ENCODE results near the gene HS6ST3.
"Not testable (repeated sequence)": the region's sequence is repeated elsewhere in the genome, so short reads cannot be mapped to it uniquely, and the experiment has no call there.

Gene HS6ST3

DNA sequence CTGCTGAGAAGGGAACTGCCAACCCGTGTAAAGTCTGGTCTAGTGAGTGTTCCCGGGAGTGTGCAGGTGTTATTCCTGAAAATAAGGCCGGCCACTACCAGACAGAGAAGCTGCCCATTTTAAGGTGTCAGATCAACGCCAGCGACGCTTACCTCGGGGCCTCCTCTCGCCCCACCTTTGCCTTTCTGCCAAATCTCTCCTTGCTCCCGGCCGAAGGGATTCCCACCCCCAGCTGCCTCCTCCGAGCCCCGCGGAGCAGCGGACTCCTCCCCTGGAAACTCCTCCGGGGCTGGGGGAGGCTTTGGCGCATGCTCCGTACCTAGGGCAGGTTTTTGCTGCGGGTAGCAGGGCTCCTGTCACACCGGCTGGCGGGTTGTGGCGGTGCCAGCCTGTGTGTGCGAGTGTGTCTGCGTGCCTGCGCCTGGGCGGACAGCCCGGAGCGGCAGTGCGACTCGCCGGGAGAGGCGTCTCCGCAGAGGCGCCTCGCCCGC is at the start of gene HS6ST3:
HS6ST3 (plus strand) TSS at position 359 of the 491 bp plus-strand sequence.
- no peak for TF ChIP-seq POLR2A (IDR thresholded peaks at IDR 0.05; ENCODE audit: low read length)
- TF ChIP-seq GATA1 (IDR thresholded peaks at IDR 0.05; ENCODE audit: low read depth, low read length), result no peak
- DNase-seq, result peak in 1 of 2 experiments; percentile 27

- DNase-seq, result no peak
- TF ChIP-seq GATA1 (IDR thresholded peaks at IDR 0.05; ENCODE audit: low read depth, low read length) (no peak), POLR2A (IDR thresholded peaks at IDR 0.05; ENCODE audit: low read length) (no peak)
Observed at GRCh38 chr13:96041326-96042110, 48.4 kb upstream of the HS6ST3 start.

- DNase-seq, result no peak
- no peak for TF ChIP-seq POLR2A (IDR thresholded peaks at IDR 0.05; ENCODE audit: low read length)
- no peak for TF ChIP-seq GATA1 (IDR thresholded peaks at IDR 0.05; ENCODE audit: low read depth, low read length)
Observed at GRCh38 chr13:96044238-96044637, 45.7 kb upstream of the HS6ST3 start.

GRCh38 chr13:96046449-96047126 is 43.3 kb upstream of the HS6ST3 start:
- DNase-seq, result not testable (repeated sequence)

DNA sequence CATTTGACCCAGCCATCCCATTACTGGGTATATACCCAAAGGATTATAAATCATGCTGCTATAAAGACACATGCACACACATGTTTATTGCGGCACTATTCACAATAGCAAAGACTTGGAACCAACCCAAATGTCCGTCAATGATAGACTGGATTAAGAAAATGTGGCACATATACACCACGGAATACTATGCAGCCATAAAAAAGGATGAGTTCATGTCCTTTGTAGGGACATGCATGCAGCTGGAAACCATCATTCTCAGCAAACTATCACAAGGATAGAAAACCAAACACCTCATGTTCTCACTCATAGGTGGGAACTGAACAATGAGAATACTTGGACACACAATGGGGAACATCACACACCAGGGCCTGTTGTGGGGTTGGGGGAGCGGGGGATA is 39.0 kb upstream of the HS6ST3 start:
- not testable (repeated sequence) for DNase-seq

DNA sequence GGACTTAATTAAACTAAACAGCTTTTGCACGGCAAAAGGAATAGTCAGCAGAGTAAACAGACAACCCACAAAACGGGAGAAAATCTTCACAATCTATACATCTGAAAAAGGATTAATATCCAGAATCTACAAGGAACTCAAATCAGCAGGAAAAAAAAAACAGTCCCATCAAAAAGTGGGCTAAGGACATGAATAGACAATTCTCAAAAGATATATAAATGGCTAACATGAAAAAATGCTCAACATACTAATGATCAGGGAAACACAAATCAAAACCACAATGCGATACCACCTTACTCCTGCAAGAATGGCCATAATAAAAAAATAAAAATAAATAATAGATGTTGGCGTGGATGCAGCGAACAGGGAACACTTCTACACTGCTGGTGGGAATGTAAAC is 38.4 kb upstream of the HS6ST3 start:
- DNase-seq, result not testable (repeated sequence)

- DNase-seq, result not testable (repeated sequence)
Observed at GRCh38 chr13:96051946-96052345, 38.0 kb upstream of the HS6ST3 start.

DNA sequence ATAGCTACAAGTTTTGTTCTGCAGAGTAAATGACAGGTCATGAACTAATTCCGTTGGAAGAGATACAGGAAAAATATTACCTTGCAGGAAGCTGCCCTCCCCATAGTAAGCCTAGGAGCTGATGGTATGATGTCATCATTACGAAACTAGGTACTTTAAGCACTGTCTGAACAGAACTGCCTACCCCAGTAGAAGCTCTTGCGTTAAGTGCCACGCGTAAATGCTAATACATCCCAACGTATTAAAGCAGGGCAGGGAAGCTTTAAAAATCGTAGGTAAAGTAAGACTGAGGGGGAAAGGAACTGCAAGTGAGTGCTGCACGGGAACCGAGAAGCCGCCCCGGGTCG is 37.3 kb upstream of the HS6ST3 start:
- DNase-seq, result peak; percentile 66 to 80
- TF ChIP-seq GATA1 (IDR thresholded peaks at IDR 0.05; ENCODE audit: low read depth, low read length) (no peak), POLR2A (IDR thresholded peaks at IDR 0.05; ENCODE audit: low read length) (no peak)

DNA sequence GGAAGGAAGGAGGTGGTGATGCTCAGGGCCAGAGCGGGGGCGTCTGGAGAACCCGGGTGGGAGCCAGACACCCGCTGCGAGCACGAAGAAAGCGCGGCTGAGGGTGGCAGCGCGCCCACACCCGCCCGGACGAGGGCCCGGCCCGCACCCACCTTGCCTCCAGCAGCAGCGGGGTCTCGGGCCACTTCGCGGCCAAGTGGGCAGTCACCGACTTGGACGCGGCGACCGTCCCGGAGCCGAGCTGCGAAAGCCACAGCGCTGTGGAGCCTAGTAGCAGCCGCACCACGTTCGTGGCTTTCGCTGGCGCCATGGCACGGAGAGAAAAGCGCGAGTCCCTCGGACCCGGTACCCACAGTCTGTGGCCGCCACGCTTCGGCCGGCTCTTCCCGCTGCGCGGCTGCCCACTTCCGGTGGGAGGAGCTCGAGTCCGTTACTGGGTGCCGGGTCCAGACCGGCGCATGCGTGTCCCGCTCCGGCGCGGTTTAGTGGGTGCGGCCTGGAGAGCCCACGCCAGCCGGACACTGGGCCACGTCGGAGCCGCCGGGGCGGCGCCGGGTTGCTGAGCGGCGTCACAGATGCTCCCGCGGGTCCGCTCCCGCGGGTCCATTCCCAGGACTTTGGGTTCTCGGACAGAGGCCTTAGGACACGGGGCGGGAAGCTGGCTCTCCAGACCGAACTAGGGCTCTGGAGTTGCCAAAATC is 36.8 kb upstream of the HS6ST3 start, which contains the start of gene UGGT2:
UGGT2 (minus strand) TSS at position 399 of the 701 bp plus-strand sequence; CDS start at position 310, 89 bp downstream.
- peak; percentile 91 to 93 for DNase-seq
- TF ChIP-seq GATA1 (IDR thresholded peaks at IDR 0.05; ENCODE audit: low read depth, low read length), result no peak
- peak; percentile 86 for TF ChIP-seq POLR2A (IDR thresholded peaks at IDR 0.05; ENCODE audit: low read length)

GRCh38 chr13:96065849-96066248 is 24.1 kb upstream of the HS6ST3 start:
- TF ChIP-seq POLR2A (IDR thresholded peaks at IDR 0.05; ENCODE audit: low read length) (no peak), GATA1 (IDR thresholded peaks at IDR 0.05; ENCODE audit: low read depth, low read length) (no peak)
- DNase-seq, result no peak

- DNase-seq, result no peak
- TF ChIP-seq POLR2A (IDR thresholded peaks at IDR 0.05; ENCODE audit: low read length) (no peak), GATA1 (IDR thresholded peaks at IDR 0.05; ENCODE audit: low read depth, low read length) (no peak)
Observed at GRCh38 chr13:96068729-96069128, 21.2 kb upstream of the HS6ST3 start.

GRCh38 chr13:96071504-96071903 is 18.4 kb upstream of the HS6ST3 start:
- no peak for DNase-seq
- TF ChIP-seq GATA1 (IDR thresholded peaks at IDR 0.05; ENCODE audit: low read depth, low read length), result no peak
- TF ChIP-seq POLR2A (IDR thresholded peaks at IDR 0.05; ENCODE audit: low read length), result no peak

- no peak for DNase-seq
- TF ChIP-seq GATA1 (IDR thresholded peaks at IDR 0.05; ENCODE audit: low read depth, low read length) (no peak), POLR2A (IDR thresholded peaks at IDR 0.05; ENCODE audit: low read length) (no peak)
Observed at GRCh38 chr13:96072392-96072791, 17.5 kb upstream of the HS6ST3 start.

DNA sequence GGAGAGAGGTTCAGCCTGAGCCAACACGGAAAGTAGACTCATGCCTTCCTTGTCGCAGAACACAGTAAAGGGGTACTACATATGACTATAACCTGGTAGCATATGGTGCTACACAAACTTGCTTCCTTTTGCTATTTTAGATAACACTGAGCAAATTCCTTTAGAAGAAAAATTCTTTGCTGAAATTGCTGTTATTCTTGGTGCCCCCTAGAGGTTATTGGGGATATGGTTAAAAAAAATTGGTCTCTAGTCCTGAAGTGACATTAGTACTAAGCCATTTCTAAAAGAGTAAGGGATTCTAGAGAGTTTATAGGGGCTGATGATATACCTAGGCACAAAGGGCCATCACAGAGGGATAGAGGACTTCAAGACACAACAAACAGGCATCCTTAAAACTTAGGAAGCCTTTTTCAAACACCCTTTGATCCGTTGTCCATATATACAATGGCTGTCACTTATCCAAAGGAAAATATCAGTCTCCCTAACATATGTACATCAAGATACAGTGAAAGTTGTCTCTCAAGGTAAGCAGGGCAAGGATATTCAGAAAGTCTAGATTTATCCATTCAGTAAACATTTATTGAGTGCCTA is 13.9 kb upstream of the HS6ST3 start:
- DNase-seq, result peak; percentile 7 to 40
- no peak for TF ChIP-seq GATA1 (IDR thresholded peaks at IDR 0.05; ENCODE audit: low read depth, low read length)
- TF ChIP-seq POLR2A (IDR thresholded peaks at IDR 0.05; ENCODE audit: low read length), result no peak
